GM21447 (cell line): Measurements from ENCODE around the gene PRKAG2.
"Not testable (repeated sequence)": the region's sequence is repeated elsewhere in the genome, so short reads cannot be mapped to it uniquely, and the experiment has no call there.

Experiments
- ATAC-seq: cut with Tn5 transposase; IDR thresholded peaks from one replicate; pipeline ENCODE4 v1.9.1; 2021; ENCODE audit not compliant: unreplicated experiment

Gene PRKAG2

GRCh38 chr7:151754142-151754590 lies 122.7 kb downstream of the PRKAG2 start:
- no peak for ATAC-seq

- ATAC-seq, result no peak
Measured at GRCh38 chr7:151752816-151753595, 123.9 kb downstream of the PRKAG2 start.

- ATAC-seq, result no peak
Measured at GRCh38 chr7:151752037-151752436, 124.9 kb downstream of the PRKAG2 start.

- ATAC-seq, result no peak
Measured at GRCh38 chr7:151748733-151749132, 128.2 kb downstream of the PRKAG2 start.

GRCh38 chr7:151748021-151748420 lies 128.9 kb downstream of the PRKAG2 start:
- ATAC-seq, result not testable (repeated sequence)

- no peak for ATAC-seq
Measured at GRCh38 chr7:151745706-151746105, 131.2 kb downstream of the PRKAG2 start.

GRCh38 chr7:151744656-151745638 lies 132.0 kb downstream of the PRKAG2 start:
- ATAC-seq, result no peak

GRCh38 chr7:151744051-151744580 lies 132.8 kb downstream of the PRKAG2 start:
- no peak for ATAC-seq

- no peak for ATAC-seq
Measured at GRCh38 chr7:151743481-151743983, 133.4 kb downstream of the PRKAG2 start.

GRCh38 chr7:151742713-151743480 lies 134.0 kb downstream of the PRKAG2 start:
- no peak for ATAC-seq

GRCh38 chr7:151741585-151741984 lies 135.3 kb downstream of the PRKAG2 start:
- ATAC-seq, result no peak

- no peak for ATAC-seq
Measured at GRCh38 chr7:151740081-151740851, 136.6 kb downstream of the PRKAG2 start.

GRCh38 chr7:151738925-151739324 lies 138.0 kb downstream of the PRKAG2 start:
- ATAC-seq, result no peak

- no peak for ATAC-seq
Measured at GRCh38 chr7:151736403-151736909, 140.5 kb downstream of the PRKAG2 start.

GRCh38 chr7:151735851-151736402 lies 141.0 kb downstream of the PRKAG2 start:
- ATAC-seq, result no peak

GRCh38 chr7:151735186-151735850 lies 141.6 kb downstream of the PRKAG2 start:
- no peak for ATAC-seq

- ATAC-seq, result no peak
Measured at GRCh38 chr7:151732834-151733592, 143.9 kb downstream of the PRKAG2 start.

- no peak for ATAC-seq
Measured at GRCh38 chr7:151732292-151732691, 144.6 kb downstream of the PRKAG2 start.
